Activated naive CD8-positive, alpha-beta T cell treated with anti-CD3 and anti-CD28 coated beads, Interleukin-2, amount 50 U/mL, for 16 hours (primary cell): ENCODE results near the gene PLP1.
"Not testable (repeated sequence)": the region's sequence is repeated elsewhere in the genome, so short reads cannot be mapped to it uniquely, and the experiment has no call there.

ENCODE experiments used
- DNase-seq: peaks from one replicate; pipeline ENCODE4 v3.0.0-alpha.2; 2020; ENCODE audit warnings: low read depth, low spot score

PLP1 gene

DNA sequence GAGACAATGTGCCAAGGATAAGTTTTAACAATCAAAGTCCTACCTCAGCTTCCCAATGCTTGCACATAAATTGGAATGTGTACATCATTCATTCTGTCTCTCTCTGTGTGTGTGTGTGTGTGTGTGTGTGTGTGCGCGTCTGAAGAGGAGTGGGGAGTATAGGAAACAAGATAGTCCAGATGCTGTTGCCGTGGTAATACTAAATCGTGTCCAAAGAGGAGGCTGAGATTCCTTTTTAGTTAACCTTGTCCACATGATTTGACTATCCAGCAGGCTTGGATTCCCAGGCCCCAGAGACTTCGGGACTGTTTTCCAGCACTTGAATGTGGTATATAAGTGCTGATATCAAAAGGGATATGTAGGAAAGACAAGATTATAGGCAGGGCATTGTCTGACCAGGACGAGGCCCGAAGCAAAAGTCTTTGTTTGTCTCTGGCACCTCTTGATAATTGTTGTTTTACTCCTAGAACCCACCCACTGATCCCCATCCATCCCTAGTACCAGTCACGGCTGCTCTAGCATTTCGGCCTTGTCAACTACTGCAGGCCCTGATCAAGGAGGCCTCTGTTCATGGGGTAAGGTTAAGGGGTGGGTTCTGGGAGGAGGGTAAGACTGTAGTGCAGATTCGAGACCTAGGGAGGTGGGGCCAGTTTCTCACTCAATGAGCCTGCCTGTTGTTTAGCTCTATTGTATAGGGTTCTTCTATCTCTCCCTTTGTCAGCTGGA, 3.9 kb downstream of the PLP1 start:
- no peak for DNase-seq

DNA sequence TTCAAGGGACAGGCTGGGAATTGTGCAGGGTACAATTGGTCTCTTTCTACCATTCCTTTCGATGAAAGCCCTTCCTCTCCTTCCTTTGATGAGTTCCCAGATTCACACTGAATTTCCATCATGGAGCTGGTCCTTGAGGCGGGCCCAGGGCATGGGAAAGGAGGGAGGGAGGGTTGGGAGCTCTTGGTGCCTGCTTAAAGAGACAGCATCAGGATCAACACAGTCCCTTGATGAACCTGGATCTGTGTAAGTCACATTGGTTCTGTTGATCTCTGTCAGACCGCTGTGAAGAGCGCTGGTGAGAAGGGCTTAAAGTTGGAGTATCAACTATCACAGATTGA, 4.4 kb downstream of the PLP1 start:
- DNase-seq, result no peak

DNA sequence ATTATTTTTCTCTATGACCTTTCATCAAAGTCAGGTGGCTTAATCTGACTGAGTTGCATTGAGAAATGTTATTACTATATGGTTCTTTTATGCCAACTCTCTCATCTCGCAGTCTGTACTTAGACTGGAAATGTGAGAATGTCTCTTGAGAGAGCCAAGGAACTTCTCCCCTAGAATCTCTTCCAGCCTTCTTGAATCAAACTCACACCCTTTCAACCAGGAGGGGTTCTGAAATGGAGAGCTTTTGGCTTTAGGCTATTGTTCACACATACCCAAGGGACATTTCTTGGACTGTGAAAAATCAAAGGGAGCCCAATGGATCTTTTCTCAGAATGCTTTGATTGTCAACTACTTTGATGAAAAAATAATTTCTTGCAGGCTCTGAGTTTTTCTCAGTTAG, 5.1 kb downstream of the PLP1 start:
- DNase-seq, result no peak

DNA sequence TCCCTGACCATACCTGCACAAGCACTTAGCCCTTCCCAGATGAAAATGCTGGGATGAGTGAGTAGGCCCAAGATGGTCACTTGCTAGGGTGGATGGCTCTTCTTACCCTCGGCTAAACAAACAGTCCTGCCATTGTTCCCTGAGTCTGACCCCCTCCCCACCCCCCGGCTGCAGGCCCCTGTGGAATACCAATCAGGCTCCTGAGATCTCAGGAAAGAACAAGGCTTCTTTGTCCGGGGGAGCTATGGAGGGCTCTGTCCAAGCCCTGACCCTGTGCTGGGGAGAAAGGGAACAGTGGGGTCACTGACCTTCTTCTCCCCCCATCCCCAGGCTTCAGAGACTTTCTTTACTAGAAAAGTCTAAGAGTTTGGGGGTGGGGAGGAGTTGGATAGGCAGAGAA, 6.0 kb downstream of the PLP1 start:
- DNase-seq, result no peak

DNA sequence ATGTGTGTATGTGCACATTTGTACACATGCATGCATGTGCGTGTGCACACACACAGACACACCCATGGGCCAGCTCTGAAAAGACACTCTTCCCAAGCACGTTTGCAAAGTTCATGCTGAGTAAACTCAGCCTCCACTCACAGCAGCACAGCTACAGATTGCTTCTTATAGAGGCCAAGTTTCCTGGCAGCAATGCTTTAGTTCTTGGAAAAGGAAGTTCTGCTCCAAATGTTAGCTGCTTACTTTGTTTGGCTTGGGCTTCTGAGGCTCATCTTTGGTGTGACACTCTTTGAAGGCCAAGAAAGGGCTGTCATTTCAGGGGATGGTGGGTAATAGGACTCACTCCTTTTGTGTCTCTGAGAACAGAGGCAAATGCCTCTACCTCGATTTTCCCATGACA, 6.6 kb downstream of the PLP1 start:
- no peak for DNase-seq

DNA sequence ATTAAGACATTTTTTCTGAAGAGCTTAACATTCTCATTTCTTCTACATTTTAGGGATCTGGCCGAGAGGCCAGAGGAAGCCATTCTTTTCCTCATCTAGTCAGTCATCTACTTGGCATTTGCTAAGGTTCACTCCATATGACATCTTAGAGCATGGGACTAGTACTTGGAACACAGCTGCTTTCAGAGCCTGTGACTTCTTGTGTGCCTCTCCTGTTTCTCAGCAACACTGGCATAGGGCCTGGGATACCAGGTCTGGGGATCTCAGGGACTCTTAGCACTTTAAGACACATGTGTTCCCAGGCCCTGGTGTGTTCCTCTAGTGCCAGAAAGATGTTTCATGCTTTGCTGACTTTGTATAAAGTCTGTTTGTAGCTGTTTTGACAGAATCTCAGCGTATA, 7.3 kb downstream of the PLP1 start:
- DNase-seq, result no peak

DNA sequence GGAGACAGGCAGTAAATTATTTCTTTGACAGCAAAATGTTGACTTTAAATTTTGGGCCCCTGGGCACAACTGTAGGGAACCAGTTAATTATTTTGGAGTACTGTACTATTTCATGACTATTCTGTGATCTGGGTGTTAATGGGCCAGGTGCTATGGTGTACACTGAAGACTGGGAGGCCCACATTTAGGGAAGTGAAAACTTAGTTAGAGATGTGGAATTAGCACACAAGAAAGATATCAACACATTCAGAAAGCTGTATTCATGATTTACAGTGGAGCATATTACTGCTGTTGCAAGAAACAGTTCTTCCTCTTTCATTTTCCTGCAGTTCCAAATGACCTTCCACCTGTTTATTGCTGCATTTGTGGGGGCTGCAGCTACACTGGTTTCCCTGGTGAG, 12.4 kb downstream of the PLP1 start:
- DNase-seq, result no peak

DNA sequence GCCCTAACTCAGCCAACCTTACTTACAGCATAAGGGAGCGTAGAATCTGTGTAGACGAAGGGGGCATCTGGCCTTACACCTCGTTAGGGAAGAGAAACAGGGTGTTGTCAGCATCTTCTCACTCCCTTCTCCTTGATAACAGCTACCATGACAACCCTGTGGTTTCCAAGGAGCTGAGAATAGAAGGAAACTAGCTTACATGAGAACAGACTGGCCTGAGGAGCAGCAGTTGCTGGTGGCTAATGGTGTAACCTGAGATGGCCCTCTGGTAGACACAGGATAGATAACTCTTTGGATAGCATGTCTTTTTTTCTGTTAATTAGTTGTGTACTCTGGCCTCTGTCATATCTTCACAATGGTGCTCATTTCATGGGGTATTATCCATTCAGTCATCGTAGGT, 14.6 kb downstream of the PLP1 start:
- no peak for DNase-seq

DNA sequence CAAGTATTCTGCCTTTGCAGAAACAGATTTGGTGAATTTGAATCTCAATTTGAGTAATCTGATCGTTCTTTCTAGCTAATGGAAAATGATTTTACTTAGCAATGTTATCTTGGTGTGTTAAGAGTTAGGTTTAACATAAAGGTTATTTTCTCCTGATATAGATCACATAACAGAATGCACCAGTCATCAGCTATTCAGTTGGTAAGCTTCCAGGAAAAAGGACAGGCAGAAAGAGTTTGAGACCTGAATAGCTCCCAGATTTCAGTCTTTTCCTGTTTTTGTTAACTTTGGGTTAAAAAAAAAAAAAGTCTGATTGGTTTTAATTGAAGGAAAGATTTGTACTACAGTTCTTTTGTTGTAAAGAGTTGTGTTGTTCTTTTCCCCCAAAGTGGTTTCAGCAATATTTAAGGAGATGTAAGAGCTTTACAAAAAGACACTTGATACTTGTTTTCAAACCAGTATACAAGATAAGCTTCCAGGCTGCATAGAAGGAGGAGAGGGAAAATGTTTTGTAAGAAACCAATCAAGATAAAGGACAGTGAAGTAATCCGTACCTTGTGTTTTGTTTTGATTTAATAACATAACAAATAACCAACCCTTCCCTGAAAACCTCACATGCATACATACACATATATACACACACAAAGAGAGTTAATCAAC, 15.3 kb downstream of the PLP1 start:
- DNase-seq, result no peak

DNA sequence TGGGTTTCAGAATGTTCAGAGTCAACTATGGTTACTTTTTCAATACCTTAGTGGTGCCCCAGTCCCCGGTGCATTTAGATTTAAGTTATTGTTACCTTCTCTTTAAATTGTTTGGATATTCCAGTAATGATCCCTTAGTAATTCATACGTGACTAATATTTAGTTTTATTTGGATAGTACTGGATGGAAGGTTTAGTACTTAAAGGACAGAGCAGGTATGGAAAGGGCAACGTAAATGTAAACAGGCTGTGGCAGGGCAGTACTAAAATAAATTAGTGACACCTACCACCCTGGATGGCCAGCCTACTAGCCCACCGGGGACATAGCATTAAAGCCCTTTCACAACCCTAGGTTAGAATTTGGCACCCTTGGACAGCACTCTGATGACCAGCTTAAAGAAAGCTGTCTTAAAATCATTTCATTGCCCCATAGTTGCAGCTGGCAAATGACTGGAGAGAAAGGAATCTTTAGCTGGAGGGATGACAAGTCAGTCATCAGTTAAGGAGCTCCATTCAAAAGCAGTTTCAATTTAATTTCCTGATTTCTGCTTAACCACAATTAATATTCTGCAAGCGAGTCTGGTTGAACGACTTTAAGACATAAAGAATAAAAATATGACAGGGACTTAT, 16.4 kb downstream of the PLP1 start:
- no peak for DNase-seq

DNA sequence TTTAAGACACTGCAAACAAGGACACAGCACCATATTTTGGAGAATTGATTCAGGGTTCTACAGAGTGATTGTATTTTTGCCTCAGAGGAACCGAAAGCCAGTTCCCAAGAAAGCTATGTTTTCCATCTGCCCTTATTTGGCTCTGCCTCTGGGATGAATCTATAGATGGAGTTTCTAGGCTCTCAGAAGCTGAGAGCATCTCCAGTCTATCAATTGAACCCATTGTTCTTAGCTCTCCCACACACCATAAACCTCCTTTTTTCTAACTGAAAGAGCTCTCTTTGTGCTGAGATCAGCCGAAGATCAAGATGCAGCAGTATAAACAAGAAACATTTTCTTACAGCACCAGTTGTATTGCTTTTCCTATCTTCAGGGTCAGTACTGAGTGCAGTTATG, 16.9 kb downstream of the PLP1 start:
- no peak for DNase-seq

DNA sequence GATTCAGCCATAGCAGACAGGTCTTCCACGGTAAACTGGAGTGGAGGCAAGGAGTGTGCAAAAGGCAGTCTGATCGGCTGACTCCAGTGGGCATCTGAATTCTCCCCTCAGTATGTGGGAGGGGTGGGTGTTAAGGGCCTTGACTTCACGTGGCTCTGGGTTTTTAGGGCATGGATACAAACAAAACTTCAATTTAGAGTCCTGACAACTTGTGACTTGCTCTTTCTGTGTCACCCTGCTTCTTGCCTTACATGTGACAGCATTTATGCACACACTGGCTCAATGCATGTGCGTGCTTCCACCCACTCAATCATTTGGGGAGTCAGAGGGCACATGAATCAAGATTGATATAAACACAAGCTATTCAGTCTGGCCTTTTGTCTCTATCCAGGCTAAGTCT, 17.5 kb downstream of the PLP1 start:
- DNase-seq, result no peak

DNA sequence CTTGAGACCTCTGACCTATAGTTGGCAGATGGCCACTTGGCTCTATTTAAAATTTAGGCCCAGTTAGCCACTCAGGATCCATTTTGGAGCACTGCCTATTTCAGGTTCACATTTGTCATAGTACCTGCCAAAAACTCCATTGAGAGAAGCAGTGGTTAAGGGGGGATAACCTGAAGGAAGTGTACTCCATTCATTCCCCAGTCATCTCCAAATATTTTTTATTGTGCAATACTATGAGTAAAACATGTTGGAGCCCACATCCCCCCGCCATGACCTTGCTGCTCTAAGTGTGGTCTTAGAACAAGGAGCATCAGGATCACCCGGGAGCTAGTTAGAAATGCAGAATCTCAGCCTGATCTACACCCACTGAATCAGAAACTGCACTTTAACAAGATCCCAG, 21.1 kb downstream of the PLP1 start:
- DNase-seq, result no peak

DNA sequence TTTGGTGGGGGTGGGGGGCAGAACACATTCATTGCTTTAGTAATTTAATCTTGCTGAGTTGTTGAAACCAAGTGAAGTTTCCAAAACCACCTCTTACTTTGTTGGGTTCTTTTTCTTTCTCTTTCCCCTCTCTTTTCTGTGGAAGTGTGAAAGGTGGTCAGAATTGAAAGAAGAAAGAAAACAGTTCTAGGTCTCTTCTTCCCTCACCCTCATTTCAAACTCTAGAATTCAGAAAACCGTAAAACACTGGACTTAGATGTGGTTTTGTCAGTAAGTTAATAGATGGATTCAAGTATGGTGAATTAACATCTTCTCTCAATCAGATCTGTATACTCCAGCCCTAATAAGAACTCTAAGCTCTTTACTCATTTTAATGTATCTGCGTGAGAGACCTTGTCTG, 23.7 kb downstream of the PLP1 start:
- no peak for DNase-seq

DNA sequence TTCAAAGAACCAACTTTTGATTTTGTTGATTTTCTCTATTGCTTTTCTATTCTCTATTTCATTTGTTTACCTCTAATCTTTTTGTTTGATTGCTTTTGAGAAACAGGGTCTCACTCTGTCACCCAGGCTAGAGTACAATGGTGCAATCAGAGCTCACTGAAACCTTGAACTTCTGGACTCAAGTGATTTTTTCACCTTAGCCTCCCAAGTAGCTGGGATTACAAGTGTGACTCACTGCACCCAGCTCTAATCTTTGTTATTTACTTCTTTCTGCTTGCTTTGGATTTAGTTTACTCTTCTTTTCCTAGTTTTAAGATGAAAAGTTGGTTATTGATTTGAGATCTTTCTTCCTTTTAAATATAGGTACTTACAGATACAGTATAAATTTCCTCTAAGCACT, 29.2 kb downstream of the PLP1 start:
- DNase-seq, result no peak

DNA sequence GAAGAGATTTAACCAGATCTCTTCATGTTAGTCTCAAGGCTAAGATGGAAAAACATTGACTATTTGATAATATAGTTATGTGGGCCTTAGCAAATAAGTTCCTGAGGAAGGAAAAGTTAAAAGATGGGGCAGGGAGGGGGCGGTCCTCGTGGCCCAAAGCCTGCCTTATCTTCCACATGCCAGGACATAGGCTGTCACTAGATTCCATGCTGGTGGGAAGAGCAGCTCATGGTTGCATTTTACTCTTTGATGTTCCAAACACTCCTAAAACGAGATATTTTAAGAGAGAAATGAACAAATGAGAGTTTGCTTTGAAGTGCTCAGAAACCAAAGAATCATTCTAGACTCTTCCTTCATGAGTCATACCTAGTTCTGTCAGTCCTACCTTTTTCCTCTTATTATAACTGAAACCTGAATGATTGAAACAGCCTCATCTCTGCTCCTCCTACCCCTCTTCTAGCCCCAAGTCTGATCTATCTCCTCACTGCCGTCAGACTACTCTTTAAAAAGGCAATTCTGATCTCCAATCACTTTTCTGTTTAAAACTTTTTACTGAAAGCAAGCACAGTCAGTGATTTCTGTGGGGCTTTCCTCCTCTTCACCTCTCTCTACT, 30.3 kb downstream of the PLP1 start:
- DNase-seq, result no peak

DNA sequence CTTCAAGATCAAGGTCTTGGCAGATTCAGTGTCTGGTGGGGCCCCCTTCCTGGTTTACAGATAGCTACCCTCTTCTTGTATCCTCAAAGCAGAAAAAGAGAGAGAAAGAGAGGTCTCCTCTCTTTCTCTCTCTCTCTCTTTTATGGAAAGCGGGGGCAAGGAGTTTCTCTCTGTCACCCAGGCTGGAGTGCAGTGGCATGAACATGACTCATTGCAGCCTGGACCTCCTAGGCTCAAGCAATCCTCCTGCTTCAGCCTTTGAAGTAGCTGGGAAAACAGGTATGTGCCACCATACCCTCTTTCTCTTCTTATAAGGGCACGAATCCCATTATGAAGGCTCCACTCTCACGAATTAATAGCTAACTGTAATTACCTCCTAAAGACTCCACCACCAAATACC, 35.2 kb downstream of the PLP1 start:
- DNase-seq, result no peak

DNA sequence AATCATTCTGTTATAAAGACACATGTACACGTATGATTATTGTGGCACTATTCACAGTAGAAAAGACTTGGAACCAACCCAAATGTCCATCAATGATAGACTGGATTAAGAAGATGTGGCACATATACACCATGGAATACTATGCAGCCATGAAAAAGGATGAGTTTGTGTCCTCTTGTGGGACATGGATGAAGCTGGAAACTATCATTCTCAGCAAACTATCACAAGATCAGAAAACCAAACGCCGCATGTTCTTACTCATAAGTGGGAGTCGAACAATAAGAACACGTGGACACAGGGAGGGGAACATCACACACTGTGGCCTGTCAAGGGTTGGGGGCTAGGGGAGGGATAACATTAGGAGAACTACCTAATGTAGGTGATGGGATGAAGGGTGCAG, 40.5 kb downstream of the PLP1 start:
- DNase-seq, result not testable (repeated sequence)

DNA sequence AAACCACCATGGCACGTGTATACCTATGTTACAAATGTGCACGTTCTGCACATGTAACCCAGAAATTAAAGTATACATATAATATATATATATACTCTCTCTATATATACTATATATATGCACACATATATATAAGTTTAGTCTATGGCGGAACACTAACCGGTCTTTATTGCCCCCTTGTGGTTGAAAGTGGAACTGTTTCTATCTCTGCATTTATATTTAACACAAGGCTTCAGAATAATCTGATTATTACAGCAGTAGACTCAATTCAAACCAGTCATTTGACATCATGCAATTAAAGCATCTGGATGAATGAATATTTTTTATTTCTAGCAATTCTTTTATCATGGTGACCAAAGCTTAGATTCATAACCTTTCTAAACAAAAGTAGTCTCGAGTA, 40.9 kb downstream of the PLP1 start:
- no peak for DNase-seq

DNA sequence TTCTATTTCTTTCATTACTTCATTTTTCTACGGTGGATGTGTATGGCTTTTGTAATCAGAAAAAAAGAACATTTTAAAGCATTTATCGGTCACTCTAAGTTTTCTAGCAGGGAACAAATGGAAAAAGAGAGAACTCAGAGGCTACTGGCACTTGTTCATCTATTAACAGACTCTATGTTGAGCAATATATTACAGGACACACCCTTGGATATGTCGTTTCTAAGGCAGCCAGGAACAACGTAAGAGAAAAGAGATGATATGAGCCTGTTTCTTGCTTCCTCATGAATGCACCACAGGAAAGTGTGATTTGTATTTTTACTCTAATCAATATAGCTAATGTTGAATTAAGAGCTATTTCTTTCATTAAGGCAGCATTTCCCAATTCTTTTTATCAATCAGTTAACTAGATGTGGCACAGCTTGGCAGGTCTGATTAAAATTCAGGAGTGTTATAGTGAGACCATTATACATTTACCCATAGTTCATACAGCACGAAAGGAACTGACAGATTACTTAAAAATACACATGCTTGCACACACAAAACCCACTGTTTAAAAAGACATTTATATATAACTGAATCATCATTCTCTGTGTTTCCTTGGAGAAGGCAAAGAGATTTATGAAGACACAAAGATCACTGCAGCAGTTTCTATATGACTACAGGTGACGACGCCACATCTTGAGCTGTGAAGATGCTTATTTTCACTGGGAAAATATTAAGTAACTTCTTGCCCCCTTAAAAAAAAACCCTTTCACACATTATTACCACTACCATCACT, 42.4 kb downstream of the PLP1 start:
- DNase-seq, result no peak

DNA sequence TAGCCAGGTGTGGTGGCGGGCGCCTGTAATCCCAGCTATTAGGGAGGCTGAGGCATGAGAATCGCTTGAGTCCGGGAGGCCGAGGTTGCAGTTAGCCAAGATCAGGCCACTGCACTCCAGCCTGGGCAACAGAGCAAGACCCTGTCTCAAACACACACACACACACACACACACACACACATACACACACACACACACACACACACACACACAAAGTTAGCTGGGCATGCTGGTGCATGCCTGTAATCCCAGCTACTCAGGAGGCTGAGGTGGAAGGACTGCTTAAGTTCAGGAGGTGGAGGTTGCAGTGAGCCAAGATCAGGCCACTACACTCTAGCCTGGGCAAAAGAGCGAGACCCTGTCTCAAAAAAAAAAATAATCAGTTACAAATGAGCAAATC, 44.2 kb downstream of the PLP1 start:
- not testable (repeated sequence) for DNase-seq

DNA sequence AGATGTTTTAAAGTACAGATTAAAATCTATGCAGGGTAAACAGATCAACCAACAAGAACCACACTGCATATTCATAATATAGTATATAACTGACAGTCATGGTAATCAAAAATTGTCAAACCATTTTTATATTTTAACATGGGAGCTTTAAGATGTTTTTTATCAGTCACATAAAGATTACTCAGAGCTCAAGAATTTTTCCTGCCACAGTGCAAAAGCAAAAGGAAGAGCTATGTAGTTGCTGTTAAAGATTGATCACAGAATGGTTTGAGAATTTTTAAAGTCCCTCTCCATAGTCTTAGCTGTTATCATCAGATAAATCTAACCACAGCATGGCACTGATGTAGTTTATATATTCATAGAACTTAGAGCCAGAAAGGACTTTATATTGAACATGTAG, 47.0 kb downstream of the PLP1 start:
- no peak for DNase-seq
